ENCODE data around the gene ABR.

GRCh38 chr17:1126250-1126797 lies 53.5 kb downstream of the ABR start:
- TF ChIP-seq PBX3 (IDR thresholded peaks at IDR 0.05) (no peak), CTCF (IDR thresholded peaks at IDR 0.05) (no peak), POLR2A (IDR thresholded peaks at IDR 0.05; ENCODE audit: low read length) (no peak), KDM1A (IDR thresholded peaks at IDR 0.05; ENCODE audit: low read depth) (no peak), MAFK (IDR thresholded peaks at IDR 0.05; ENCODE audit: partially characterized antibody) (no peak), ZC3H11A (IDR thresholded peaks at IDR 0.05) (no peak), KDM5A (IDR thresholded peaks at IDR 0.05) (no peak), JUNB (IDR thresholded peaks at IDR 0.05) (no peak), RNF2 (IDR thresholded peaks at IDR 0.05; ENCODE audit: borderline replicate concordance, low read depth) (no peak), HOXA7 (CRISPR knock-in tag; IDR thresholded peaks at IDR 0.05) (no peak), SREBF2 (IDR thresholded peaks at IDR 0.05) (no peak), NR3C1 (IDR thresholded peaks at IDR 0.05) (no peak)
- TF ChIP-seq, protein P1, sequence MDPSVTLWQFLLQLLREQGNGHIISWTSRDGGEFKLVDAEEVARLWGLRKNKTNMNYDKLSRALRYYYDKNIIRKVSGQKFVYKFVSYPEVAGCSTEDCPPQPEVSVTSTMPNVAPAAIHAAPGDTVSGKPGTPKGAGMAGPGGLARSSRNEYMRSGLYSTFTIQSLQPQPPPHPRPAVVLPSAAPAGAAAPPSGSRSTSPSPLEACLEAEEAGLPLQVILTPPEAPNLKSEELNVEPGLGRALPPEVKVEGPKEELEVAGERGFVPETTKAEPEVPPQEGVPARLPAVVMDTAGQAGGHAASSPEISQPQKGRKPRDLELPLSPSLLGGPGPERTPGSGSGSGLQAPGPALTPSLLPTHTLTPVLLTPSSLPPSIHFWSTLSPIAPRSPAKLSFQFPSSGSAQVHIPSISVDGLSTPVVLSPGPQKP (IDR thresholded peaks at IDR 0.05; ENCODE audit: low read depth, low read length) = no peak
- TF ChIP-seq, protein P2, sequence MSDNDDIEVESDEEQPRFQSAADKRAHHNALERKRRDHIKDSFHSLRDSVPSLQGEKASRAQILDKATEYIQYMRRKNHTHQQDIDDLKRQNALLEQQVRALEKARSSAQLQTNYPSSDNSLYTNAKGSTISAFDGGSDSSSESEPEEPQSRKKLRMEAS (IDR thresholded peaks at IDR 0.05) = no peak
